HG03039 (cell line): ENCODE data around the gene PIGH.
"Not testable (repeated sequence)": the region's sequence is repeated elsewhere in the genome, so short reads cannot be mapped to it uniquely, and the experiment has no call there.

ENCODE experiments used
- ATAC-seq: cut with Tn5 transposase; IDR thresholded peaks from one replicate; pipeline ENCODE4 v1.9.1; 2021; ENCODE audit warnings: mild to moderate bottlenecking, moderate library complexity; ENCODE audit not compliant: unreplicated experiment

The PIGH gene

DNA sequence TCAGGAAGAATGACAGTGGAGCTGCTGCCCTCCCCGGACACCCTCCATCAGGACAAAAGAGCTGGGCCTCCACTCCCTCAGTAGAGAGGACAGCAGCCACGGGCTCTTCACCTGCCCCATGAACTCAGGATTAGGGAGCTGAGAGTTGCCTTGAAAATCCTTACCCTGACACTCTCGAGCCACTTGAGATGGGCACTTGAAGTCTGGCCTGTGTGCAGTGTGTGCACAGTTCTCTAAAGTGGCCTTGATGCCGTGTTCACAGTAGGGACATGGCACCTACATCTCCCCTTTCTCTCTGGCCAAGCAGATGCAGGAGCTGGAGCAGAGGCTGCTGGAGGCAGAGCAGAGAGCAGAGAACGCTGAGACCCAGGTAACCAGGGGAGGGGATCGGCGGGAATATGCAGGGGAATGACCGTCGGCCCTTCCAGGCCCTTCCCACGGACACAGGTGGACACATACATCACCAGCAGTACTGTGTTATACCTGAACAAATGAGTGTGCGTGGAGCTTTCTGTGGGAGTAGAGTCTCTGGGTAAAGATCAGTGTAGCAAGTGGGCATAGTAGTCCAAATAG lies 44.5 kb downstream of the PIGH start:
- no peak for ATAC-seq

DNA sequence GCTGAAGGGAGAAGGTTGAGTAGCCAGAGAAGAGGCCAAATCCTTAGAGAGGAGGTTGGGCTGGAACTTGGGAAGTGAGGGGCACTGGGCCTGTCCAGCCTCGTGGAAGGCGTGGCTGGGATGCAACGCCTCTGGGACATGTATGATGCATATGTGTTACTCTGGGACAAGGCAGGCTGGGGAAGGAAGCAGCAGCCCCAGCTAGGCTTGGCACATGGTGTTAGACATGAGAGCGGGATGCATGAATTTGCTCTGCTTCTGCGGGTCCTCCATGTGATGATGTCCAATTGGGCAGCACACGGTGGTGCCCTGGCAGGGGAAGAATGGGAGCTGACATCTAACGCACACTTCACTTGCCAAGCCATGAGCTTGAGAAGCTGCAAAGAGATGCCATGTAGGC lies 45.7 kb downstream of the PIGH start:
- no peak for ATAC-seq

- no peak for ATAC-seq
Measured at GRCh38 chr14:67553547-67553946, 46.5 kb downstream of the PIGH start.

DNA sequence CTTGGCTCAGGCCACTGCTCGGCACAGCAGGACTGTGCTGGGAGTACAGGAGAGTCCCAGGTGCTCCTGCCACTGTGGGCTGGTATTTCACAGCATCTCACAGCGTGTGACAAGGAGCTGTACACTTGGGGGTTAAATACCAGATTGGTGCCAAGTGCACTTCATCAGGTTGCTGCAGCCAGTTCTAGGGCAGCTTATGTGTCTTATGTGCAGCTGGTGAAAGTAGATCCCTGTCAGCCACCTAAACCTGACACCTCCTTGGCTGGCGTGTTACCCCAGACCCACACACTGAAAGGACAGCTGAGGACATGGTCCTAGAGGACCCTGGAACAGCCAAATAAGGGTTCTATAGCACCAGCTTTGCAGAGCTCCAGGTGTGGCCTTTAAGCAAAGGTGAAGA lies 48.1 kb downstream of the PIGH start:
- no peak for ATAC-seq

DNA sequence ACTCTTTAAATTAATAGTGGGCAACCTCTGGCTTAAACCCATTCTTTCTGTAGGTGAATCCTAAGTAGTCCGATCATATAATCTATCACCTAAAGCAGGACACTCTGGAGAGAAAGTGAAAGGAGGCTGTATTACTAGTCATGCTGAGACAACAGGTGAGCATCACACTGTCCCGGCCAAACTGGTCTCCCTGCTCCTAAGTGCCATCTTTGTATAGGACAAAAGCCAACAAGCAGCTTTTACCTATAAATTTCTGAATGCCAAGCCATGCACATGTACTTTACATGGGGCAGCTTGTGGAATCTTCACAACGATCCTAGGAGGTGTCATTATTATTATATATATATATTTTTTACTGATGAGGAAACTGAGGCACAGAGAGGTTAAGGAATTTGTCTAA lies 48.9 kb downstream of the PIGH start:
- ATAC-seq, result no peak

- no peak for ATAC-seq
Measured at GRCh38 chr14:67549734-67550133, 50.3 kb downstream of the PIGH start.

DNA sequence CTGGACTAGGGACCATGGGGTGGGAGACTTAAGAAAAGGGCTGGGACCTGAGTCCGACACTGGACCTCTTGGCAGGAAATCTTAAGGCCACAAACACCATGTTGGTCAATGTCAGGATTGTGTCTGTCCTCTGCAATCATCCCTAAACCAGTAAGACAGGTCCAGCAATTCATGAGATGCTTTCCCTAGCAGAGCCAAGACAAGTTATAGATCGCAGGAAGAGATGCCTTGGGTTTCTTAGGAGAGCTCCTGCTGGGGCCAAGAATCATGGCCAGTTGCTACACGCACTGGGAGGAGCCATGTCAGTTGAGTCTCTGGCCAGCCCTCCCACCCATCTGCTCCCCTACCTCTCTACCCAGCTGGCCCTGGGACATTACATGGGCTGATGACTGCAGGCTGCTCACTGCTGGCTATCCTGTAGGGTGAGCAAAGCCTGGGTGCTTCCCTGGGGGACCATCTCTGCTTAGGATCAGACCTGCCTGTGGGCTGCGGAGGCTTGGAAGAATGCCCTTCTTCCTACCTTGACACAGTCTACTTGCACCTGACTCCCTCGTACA lies 52.8 kb downstream of the PIGH start:
- no peak for ATAC-seq

DNA sequence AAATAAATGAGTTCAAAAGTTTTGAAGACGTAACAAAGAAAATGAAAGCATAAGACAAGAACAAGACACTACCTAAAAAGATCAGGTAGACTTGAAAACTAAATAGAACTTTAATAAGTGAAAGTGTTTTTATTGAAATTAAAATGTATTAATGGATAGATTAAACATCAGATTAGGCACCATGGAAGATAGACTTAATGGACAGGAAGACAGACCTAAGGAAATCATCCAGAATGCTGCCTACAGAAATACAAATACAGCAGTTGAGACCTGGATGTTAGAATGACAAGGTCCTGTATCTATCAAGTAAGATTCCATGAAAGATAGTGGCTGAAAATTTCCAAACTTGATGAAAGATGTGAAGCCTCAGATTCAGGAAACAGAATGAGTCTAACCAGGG lies 55.5 kb downstream of the PIGH start:
- no peak for ATAC-seq

GRCh38 chr14:67542620-67543019 lies 57.4 kb downstream of the PIGH start:
- ATAC-seq, result not testable (repeated sequence)

- ATAC-seq, result no peak
Measured at GRCh38 chr14:67541448-67542387, 58.4 kb downstream of the PIGH start.
